ENCODE measurements around the gene GNB5.

GNB5 gene

DNA sequence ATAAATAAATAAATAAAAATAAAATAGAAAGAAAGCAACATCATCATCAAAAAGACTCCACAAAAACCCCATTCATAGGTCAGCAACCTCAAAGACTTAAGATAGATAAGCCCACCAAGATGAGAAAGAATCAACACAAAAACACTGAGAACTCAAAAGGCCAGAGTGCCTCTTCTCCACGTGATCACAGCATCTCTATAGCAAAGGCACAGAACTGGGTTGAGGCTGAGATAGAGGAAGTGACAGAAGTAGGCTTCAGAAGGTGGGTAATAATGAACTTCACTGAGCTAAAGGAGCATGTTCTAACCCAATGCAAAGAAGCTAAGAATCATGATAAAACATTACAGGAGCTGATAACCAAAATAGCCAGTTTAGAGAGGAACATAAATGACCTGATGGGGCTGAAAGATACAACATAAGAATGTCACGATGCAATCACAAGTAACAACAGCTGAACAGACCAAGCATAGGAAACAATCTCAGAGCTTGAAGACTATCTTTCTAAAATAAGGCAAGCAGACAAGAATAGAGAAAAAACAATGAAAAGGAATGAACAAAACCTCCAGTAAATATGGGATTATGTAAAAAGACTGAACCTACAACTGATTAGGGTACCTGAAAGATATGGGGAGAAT lies 26.4 kb downstream of the GNB5 start:
- DNase-seq, result no peak

GRCh38 chr15:52163321-52164190 lies 27.6 kb downstream of the GNB5 start:
- DNase-seq, result no peak

DNA sequence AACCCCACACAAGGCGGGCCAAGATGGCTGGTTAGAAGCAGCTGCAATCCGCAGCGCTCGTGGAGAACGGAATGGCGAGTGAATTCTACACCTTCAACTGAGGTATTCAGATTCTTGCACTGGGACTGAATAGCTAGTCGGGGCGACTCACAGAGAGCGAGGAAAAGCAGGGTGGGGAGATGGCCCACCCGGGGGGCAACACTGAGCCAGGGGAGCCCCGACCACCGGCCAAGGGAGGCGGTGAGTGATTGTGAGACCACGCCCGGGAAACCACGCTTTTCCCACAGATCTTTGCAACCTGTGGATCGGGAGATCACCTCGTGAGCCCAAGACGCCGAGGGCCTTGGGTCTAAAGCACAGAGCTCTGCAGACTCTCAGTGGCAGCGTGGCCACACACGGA lies 28.3 kb downstream of the GNB5 start:
- DNase-seq, result no peak

DNA sequence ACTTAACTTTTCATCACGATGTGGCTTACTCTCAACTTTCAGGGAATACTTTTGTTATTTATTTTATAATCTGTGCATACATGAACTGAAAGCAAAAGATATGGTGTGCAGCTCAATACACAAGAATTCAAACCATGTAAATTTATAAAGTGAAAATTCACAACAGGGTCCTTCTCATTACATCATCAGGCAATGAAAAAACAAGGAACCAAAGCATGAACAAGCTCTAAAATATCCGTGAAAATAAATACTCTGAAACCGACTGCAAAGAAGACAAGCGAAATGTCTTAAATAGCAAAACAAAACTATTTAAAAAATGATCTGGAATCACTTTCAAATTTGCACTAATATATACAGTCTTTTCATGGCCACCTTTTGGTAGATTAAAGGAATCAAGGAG lies 28.9 kb downstream of the GNB5 start:
- DNase-seq, result no peak

- DNase-seq, result no peak
Observed at GRCh38 chr15:52161406-52161966, 29.7 kb downstream of the GNB5 start.

- no peak for DNase-seq
Observed at GRCh38 chr15:52159645-52160044, 31.5 kb downstream of the GNB5 start.

DNA sequence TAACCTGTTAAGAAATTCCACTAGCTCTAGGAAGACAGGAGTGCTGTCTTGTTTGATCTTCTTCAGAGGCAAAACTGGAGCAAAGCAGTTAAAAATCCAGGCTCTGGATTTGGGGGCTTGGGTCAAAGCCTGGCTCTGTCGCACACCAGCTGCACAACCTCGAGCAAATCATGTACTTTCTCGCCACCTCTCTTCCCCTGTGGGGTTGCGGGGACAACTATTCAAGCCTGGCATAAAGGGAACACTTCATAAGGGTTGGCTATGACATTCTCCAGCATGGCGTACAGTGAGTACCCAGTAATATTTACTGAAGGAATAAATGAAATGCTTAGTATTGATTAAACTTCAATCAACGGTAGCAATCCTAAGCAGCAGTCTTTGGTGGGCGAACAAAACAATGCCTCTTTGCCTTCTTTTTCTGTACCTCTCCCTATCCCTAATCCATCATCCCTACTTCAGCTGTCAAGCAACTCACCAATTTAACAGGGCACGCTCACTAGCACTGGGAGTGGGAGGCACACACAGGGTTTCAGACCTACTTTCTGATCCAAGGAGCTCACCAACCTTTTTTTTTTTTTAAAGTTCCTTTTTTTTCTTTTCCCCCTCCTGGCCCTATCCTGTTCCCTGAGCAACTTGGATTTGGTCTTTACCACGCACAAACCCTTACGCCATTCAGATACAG lies 33.0 kb downstream of the GNB5 start:
- no peak for DNase-seq

GRCh38 chr15:52155878-52156277 lies 35.3 kb downstream of the GNB5 start:
- DNase-seq, result no peak

GRCh38 chr15:52154896-52155865 lies 36.0 kb downstream of the GNB5 start:
- no peak for DNase-seq

GRCh38 chr15:52153900-52154895 lies 37.0 kb downstream of the GNB5 start:
- DNase-seq, result no peak

DNA sequence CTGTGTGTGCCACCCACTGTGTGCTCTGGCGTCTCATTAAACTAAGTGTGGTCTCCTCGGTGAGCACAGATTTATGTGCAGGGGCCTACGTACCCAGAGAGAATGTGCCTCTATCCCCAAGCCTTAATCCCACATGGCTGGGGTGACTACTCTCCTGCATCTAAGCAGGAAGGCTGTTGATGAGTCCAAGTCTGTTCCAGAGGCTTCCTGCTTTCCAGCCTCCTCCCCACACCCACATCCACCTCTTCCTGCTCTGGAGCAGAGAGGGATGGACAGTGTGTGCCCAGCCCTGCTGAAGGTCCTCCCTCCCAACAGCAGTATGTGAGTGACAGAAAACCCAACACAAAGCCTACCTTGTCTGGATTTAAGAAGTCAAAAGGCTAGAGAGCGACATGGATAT lies 39.8 kb downstream of the GNB5 start:
- no peak for DNase-seq

DNA sequence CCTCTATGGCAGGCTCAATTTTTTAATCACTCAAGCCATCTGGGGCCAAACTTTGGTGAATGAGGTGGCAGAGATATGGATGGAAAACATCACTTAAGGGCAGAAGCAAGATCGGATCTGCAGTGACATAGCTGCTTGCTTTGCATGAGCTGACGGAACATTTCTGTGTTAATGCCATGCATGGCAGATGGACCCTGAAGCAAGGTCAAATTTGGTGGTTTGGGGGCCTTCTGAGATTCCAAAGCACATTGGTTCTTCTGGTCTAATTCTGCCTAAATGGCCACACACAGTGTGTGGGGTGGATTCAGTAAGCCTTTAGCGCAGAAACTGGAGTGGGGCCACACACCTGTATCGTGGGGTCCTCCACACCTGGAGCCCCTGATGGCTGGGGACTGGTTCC lies 40.3 kb downstream of the GNB5 start:
- no peak for DNase-seq

GRCh38 chr15:52150043-52150825 lies 41.0 kb downstream of the GNB5 start:
- no peak for DNase-seq

GRCh38 chr15:52148403-52148802 lies 42.8 kb downstream of the GNB5 start:
- no peak for DNase-seq

GRCh38 chr15:52146776-52147175 lies 44.4 kb downstream of the GNB5 start:
- no peak for DNase-seq

DNA sequence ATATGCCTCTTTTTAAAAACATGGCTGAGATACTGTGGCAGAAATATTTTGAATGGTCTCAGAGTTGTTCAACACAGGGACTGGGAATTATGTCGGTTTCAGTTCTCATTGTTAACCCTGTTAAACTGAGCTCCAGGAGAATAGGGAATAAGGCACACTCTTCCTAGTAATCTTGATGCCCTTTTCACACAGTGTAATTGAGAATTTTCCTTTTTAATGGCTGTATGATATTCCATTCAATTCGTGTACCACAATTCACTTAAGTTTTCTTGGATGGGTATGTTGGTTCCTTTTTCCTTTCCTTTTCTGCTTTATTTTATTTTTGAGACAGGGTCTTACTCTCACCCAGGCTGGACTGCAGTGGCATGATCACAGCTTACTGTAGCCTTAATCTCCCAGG lies 44.9 kb downstream of the GNB5 start:
- DNase-seq, result no peak

DNA sequence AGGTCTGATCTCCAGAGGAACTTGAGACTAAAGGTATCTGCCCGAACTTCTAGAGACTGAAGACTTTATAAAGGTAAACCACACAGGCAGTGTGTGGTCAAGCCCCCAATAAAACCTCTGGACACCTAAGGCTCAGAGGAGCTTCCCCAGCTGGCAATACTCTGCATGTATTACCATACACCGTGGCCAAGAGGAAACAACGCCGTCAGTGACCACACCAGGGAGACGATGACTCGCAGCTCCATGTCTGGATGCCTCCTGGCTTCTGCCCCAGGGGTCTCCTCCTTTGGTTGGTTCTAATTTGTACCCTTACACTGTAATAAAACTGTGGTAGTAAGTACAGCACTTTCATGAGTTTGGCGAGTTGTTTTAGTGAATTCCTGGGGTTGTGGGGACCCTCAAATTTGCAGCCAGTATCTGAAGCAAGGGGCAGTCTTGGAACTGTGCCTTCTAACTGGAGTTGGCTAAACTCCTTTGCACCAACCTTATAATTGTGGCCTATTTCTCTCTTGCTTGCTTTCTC lies 46.5 kb downstream of the GNB5 start:
- no peak for DNase-seq

DNA sequence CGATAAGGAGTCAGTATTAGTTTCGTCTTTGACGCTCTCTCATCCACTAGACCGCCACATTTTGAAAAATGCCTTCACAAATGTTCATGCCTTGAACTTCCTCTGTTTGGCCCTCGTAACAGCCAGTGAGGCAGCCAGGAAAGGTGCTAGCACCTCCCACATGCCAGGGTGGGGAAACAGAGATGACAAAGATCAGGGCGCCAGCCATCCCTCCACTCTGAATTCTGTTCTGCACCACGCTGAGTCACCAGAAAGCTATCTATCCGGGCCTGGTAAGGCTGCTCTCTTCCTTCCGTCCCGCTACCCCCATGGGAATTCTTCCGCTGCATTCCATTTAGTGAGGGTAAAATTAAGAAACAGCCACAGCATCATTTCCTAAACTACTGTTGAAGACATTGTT lies 47.3 kb downstream of the GNB5 start:
- no peak for DNase-seq

DNA sequence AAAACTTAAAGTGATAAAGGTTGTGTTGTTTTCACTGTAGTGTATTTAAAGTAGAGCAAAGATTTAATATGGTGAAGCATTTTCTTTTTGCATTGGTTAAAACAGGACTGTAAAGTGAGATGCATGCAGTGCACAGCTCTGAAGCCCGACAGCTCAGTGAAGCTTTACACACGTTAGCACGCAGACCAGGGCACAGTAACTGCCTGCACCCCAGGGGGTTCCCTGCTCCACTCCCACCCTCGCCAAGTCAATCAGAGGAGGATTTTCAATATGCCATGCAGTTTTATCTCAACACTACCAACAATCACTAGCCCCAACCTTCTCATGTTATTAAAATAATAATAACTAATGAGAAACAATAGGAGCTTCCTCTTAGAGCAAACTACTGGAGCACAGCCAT lies 50.5 kb downstream of the GNB5 start:
- DNase-seq, result no peak

All from NCI-H1417 treated with DMSO at 0.1 percent for 48 hours (cell line).